ENCODE results near the gene SLC45A3. TPM values are rescaled to one million over a fixed set of nuclear protein-coding genes. Genes with fewer than 3 reads are reported as not detected.

SLC45A3 gene
- total and polyA plus RNA-seq, 2 donors (not counting 3 experiments of a cell fraction or from before 2014, with no cell fraction given) = 15.1 to 15.6 TPM

- Histone ChIP-seq H3K27me3 (ENCODE audit: control insufficient read depth in 2 of 2, insufficient read depth in 2 of 2, low read length in 2 of 2) (no peaks in the 10 kb centered on the region), H3K9ac (replicated peaks; ENCODE audit: extremely low read depth, insufficient read depth, low read length) (no peak overlapping the region), H3K27ac (ENCODE audit: insufficient read depth, low read depth, low read length) (no peak overlapping the region), H3K9me3 (replicated peaks; ENCODE audit: control insufficient read depth, insufficient read depth, low read length) (no peaks in the 10 kb centered on the region), H3K79me2 (ENCODE audit: control insufficient read depth, insufficient read depth, low read length) (peaks cover 46% of the 10 kb centered on the region), H3K9me1 (replicated peaks; ENCODE audit: control insufficient read depth, extremely low read depth, insufficient read depth, low read length) (no peaks in the 10 kb centered on the region), H3K4me2 (ENCODE audit: insufficient read depth, low read length) (no peak overlapping the region), H4K20me1 (replicated peaks; ENCODE audit: control insufficient read depth, extremely low read depth, insufficient read depth, low read length) (no peaks in the 10 kb centered on the region), H3K4me1 (ENCODE audit: control insufficient read depth, extremely low read depth, insufficient read depth, low read length) (peaks cover 33% of the 10 kb centered on the region), H3K36me3 (ENCODE audit: control insufficient read depth in 2 of 2, extremely low read depth in 1 of 2, insufficient read depth in 2 of 2, low read length in 2 of 2) (peaks cover 18 to 28% of the 10 kb centered on the region in 2 experiments), H3K4me3 (replicated peaks in 1 of 3; ENCODE audit: insufficient read depth in 1 of 3, low read depth in 1 of 3, low read length in 3 of 3) (no peak overlapping the region), H2AFZ (ENCODE audit: low read depth, low read length) (no peak overlapping the region)
- FAIRE-seq = no peak
- no peak for DNase-seq (ENCODE audit: low read depth, low spot score)
- no peak for TF ChIP-seq JUN (IDR thresholded peaks at IDR 0.05; ENCODE audit: borderline replicate concordance, insufficient read depth, insufficient read length, low read depth)
- POLR2A ChIA-PET = no interaction called here
- no TSS peak for BruUV-seq (replicated peaks)
- CTCF ChIA-PET = interaction anchor here (1.0 to 2.4 kb wide), 4 partner anchors 10 to 95 kb away, joined by 3 to 6 read pairs (median 3); no protein-coding TSS in a partner anchor
- intact Hi-C loops (cut with micrococcal nuclease) = no loop called here
- dilution Hi-C loops (cut with MboI; ENCODE audit: extremely low pct_ligation_motif_present, low sequenced_read_pairs) = no loop called here
Observed at GRCh38 chr1:205613854-205614412, 66.4 kb downstream of the SLC45A3 start.

- peaks cover 9 to 28% of the 10 kb centered on the region in 2 experiments for H3K36me3 ChIP-seq (ENCODE audit: control insufficient read depth in 2 of 2, extremely low read depth in 1 of 2, insufficient read depth in 2 of 2, low read length in 2 of 2)
- no peak for FAIRE-seq
- TF ChIP-seq POLR2A (IDR thresholded peaks at IDR 0.05; ENCODE audit: low read depth, low read length) = no peak
- no peak for TF ChIP-seq CTCF (IDR thresholded peaks at IDR 0.05; ENCODE audit: extremely low read depth in 1 of 2, insufficient read depth in 1 of 2, low read depth in 1 of 2, low read length in 2 of 2)
- no peak for TF ChIP-seq POLR2AphosphoS5 (IDR thresholded peaks at IDR 0.05; ENCODE audit: insufficient read depth, low read depth, low read length)
- no peak for TF ChIP-seq MAX (IDR thresholded peaks at IDR 0.05; ENCODE audit: insufficient read depth, insufficient read length)
- TF ChIP-seq JUN (IDR thresholded peaks at IDR 0.05; ENCODE audit: borderline replicate concordance, insufficient read depth, insufficient read length, low read depth) = no peak
- no peak for TF ChIP-seq FOS (IDR thresholded peaks at IDR 0.05; ENCODE audit: borderline replicate concordance, insufficient read depth, low read length)
- TF ChIP-seq MYC (IDR thresholded peaks at IDR 0.05; ENCODE audit: low read depth, low read length) = no peak
- no peak for TF ChIP-seq GATA2 (IDR thresholded peaks at IDR 0.05; ENCODE audit: insufficient read depth, insufficient read length, low read depth, low read length)
- TF ChIP-seq EZH2 (IDR thresholded peaks at IDR 0.05; ENCODE audit: borderline replicate concordance, low read depth, low read length, severe bottlenecking) = no peak
- H3K9me3 ChIP-seq (replicated peaks; ENCODE audit: control insufficient read depth, insufficient read depth, low read length) = no peaks in the 10 kb centered on the region
- CTCF ChIA-PET = interaction anchor here (0.8 to 2.4 kb wide), 6 partner anchors 11 to 99 kb away, joined by 3 to 14 read pairs (median 4); no protein-coding TSS in a partner anchor
- no peak overlapping the region for H3K9ac ChIP-seq (replicated peaks; ENCODE audit: extremely low read depth, insufficient read depth, low read length)
- H3K79me2 ChIP-seq (ENCODE audit: control insufficient read depth, insufficient read depth, low read length) = peaks cover 49% of the 10 kb centered on the region
- H3K9me1 ChIP-seq (replicated peaks; ENCODE audit: control insufficient read depth, extremely low read depth, insufficient read depth, low read length) = no peaks in the 10 kb centered on the region
- POLR2A ChIA-PET = no interaction called here
- H2AFZ ChIP-seq (ENCODE audit: low read depth, low read length) = no peak overlapping the region
- H4K20me1 ChIP-seq (replicated peaks; ENCODE audit: control insufficient read depth, extremely low read depth, insufficient read depth, low read length) = no peaks in the 10 kb centered on the region
- H3K4me1 ChIP-seq (ENCODE audit: control insufficient read depth, extremely low read depth, insufficient read depth, low read length) = peaks cover 33% of the 10 kb centered on the region
- no TSS peak for BruUV-seq (replicated peaks)
- no peak overlapping the region for H3K27ac ChIP-seq (ENCODE audit: insufficient read depth, low read depth, low read length)
- H3K4me3 ChIP-seq (replicated peaks in 1 of 3; ENCODE audit: insufficient read depth in 1 of 3, low read depth in 1 of 3, low read length in 3 of 3) = no peak overlapping the region
- H3K27me3 ChIP-seq (ENCODE audit: control insufficient read depth in 2 of 2, insufficient read depth in 2 of 2, low read length in 2 of 2) = no peaks in the 10 kb centered on the region
- no peak for DNase-seq (ENCODE audit: low read depth, low spot score)
- dilution Hi-C loops (cut with MboI; ENCODE audit: extremely low pct_ligation_motif_present, low sequenced_read_pairs) (no loop called here), intact Hi-C loops (cut with micrococcal nuclease) (no loop called here)
- no peak overlapping the region for H3K4me2 ChIP-seq (ENCODE audit: insufficient read depth, low read length)
Observed at GRCh38 chr1:205612556-205612955, 67.8 kb downstream of the SLC45A3 start.

Data from endothelial cell of umbilical vein (primary cell).